HK-2 (cell line): ENCODE data around the gene IGSF21.

ENCODE experiments used
- DNase-seq: peaks from one replicate; pipeline ENCODE4 v3.0.0-alpha.2; 2018; ENCODE audit not compliant: unreplicated experiment

Gene IGSF21

GRCh38 chr1:18107369-18108298, at the start of gene IGSF21:
Gene IGSF21 (plus strand): TSS chr1:18107798. CDS start chr1:18108129, 331 bp downstream.
- DNase-seq: no peak

- no peak for DNase-seq
Observed at GRCh38 chr1:18058206-18058921, 49.2 kb upstream of the IGSF21 start.

- no peak for DNase-seq
Observed at GRCh38 chr1:18058981-18059605, 48.5 kb upstream of the IGSF21 start.

- DNase-seq: no peak
Observed at GRCh38 chr1:18060366-18060765, 47.2 kb upstream of the IGSF21 start.

- DNase-seq: no peak
Observed at GRCh38 chr1:18062185-18062584, 45.4 kb upstream of the IGSF21 start.

GRCh38 chr1:18064534-18064933, 43.1 kb upstream of the IGSF21 start:
- no peak for DNase-seq

GRCh38 chr1:18066576-18066975, 41.0 kb upstream of the IGSF21 start:
- DNase-seq: no peak

GRCh38 chr1:18069903-18070302, 37.7 kb upstream of the IGSF21 start:
- no peak for DNase-seq

- no peak for DNase-seq
Observed at GRCh38 chr1:18072066-18072465, 35.5 kb upstream of the IGSF21 start.

GRCh38 chr1:18073066-18073642, 34.4 kb upstream of the IGSF21 start:
- DNase-seq: no peak

GRCh38 chr1:18077657-18078215, 29.9 kb upstream of the IGSF21 start:
- DNase-seq: no peak

- no peak for DNase-seq
Observed at GRCh38 chr1:18079941-18080735, 27.5 kb upstream of the IGSF21 start.

GRCh38 chr1:18085387-18086074, 22.1 kb upstream of the IGSF21 start:
- no peak for DNase-seq

- no peak for DNase-seq
Observed at GRCh38 chr1:18088077-18088594, 19.5 kb upstream of the IGSF21 start.

- no peak for DNase-seq
Observed at GRCh38 chr1:18089488-18089887, 18.1 kb upstream of the IGSF21 start.

- no peak for DNase-seq
Observed at GRCh38 chr1:18090636-18091035, 17.0 kb upstream of the IGSF21 start.

- DNase-seq: peak; percentile 40
Observed at GRCh38 chr1:18091660-18092446, 15.7 kb upstream of the IGSF21 start.

GRCh38 chr1:18093193-18093592, 14.4 kb upstream of the IGSF21 start:
- DNase-seq: no peak

- no peak for DNase-seq
Observed at GRCh38 chr1:18093646-18094045, 14.0 kb upstream of the IGSF21 start.
